Suprapubic skin (tissue), 4 donors: ENCODE measurements around the gene HIVEP1. TPM values are rescaled to one million over a fixed set of nuclear protein-coding genes. Genes with fewer than 3 reads are reported as not detected.

Experiments used
- DNase-seq, 2 donors: peaks; one replicate each; pipeline ENCODE4 v3.0.0-alpha.2; 2019; ENCODE audit warnings: low spot score in 2 of 2
- H3K27ac ChIP-seq: fragments of 200-600 bp; sonication (generic); one replicate; pipeline ENCODE4 v1.5.1; 2019
- H3K27me3 ChIP-seq: fragments of 200-600 bp; sonication (generic); one replicate; pipeline ENCODE4 v1.5.1; 2019
- H3K36me3 ChIP-seq: fragments of 200-600 bp; sonication (generic); one replicate; pipeline ENCODE4 v1.5.1; 2019
- H3K4me1 ChIP-seq: fragments of 200-600 bp; sonication (generic); one replicate; pipeline ENCODE4 v1.5.1; 2019
- H3K4me3 ChIP-seq: fragments of 200-600 bp; sonication (generic); one replicate; pipeline ENCODE4 v1.5.1; 2019; ENCODE audit warnings: mild to moderate bottlenecking
- H3K9me3 ChIP-seq: fragments of 200-600 bp; sonication (generic); one replicate; pipeline ENCODE4 v1.5.1; 2019
- EP300 ChIP-seq: sonication (generic); formaldehyde crosslinking; IDR thresholded peaks from one replicate; pipeline ENCODE4 v1.6.1; 2017; ENCODE audit warnings: antibody characterized with exemption
- POLR2A ChIP-seq, 2 donors: fragments of 450-650 bp; IDR thresholded peaks; one replicate each; pipeline ENCODE4 v1.6.1; 2017; ENCODE audit warnings: antibody characterized with exemption in 2 of 2, mild to moderate bottlenecking in 2 of 2, moderate library complexity in 2 of 2
- POLR2AphosphoS5 ChIP-seq, 3 donors: sonication (generic); formaldehyde crosslinking; IDR thresholded peaks; one replicate each; pipeline ENCODE4 v1.6.1; 2017; ENCODE audit warnings: antibody characterized with exemption in 3 of 3
- WGBS: methylation state at CpG from one replicate; pipeline ENCODE4 v1.1.5; 2018; 5-methylcytosine and 5-hydroxymethylcytosine counted together
- total RNA-seq, 4 donors: library from RNA; depleted of rRNA; stranded (reverse); fragments of >200 nt; gene quantifications; one replicate each; pipeline ENCODE4 v1.1.0, GENCODE V29; 2016
- TF ChIP-seq, protein P1 (sequence below), 2 donors: fragments of 200-600 bp in 1 of 2; fragments of 450-650 bp in 1 of 2; sonication (generic) in 1 of 2; IDR thresholded peaks; one replicate each; pipeline ENCODE4 v1.5.1; 2016 to 2019; ENCODE audit warnings: antibody characterized with exemption in 2 of 2, mild to moderate bottlenecking in 1 of 2, moderate library complexity in 1 of 2

HIVEP1 gene
- total RNA-seq, 4 donors from 2014 or later, result 37.9 to 48.4 (median 43.9) TPM

DNA sequence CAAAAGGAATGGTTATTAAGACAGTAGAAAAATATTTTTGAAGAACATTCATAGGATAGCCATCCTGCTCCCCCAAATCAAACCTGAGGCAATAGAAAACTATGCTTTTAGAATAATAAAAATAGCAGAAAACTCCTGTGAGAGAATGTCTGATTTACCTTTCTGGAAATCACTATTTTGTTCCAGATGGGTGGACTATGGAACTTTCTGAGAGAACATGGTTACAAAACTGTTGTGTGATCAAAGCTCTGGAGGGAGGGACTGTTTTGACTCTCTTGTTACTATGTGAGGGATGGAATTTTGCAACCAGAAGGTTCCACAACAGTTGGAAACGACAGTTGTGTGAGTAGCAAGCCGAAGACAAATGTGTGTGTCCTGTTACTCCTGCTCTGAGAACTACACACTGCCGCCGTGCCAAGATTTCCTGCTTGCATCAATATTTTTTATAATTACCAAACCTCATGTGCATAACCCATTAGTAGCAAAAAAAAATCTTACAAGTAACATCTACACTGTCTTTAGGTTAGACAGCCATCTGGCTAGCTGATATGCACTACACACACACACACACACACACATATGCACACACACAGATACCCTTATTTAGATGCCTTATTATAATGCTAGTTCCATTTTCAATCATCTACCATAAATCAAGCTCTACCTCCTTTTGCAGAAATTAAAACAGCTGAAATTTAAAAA lies 11.0 kb upstream of the HIVEP1 start:
- peak in 1 of 2 donors; percentile 81 for DNase-seq
- 33% methylated on average over 4 of the region's 4 CpGs for WGBS
- no peak overlapping the region for H3K4me3 ChIP-seq
- TF ChIP-seq POLR2A (IDR thresholded peaks at IDR 0.05) (no peak), POLR2AphosphoS5 (IDR thresholded peaks at IDR 0.05) (peak in 2 of 3 donors; percentile 51 to 72)
- peaks cover 14% of the 10 kb centered on the region for H3K4me1 ChIP-seq
- H3K36me3 ChIP-seq, result no peaks in the 10 kb centered on the region
- H3K27ac ChIP-seq, result peak overlapping the region; percentile 50
- no peaks in the 10 kb centered on the region for H3K27me3 ChIP-seq
- no peaks in the 10 kb centered on the region for H3K9me3 ChIP-seq

- no peak for DNase-seq
- WGBS, result 69% methylated on average over 6 of the region's 6 CpGs
- Histone ChIP-seq H3K4me3 (no peak overlapping the region), H3K9me3 (no peaks in the 10 kb centered on the region), H3K36me3 (no peaks in the 10 kb centered on the region), H3K4me1 (peaks cover 14% of the 10 kb centered on the region), H3K27me3 (no peaks in the 10 kb centered on the region), H3K27ac (no peak overlapping the region)
- TF ChIP-seq, protein P1, sequence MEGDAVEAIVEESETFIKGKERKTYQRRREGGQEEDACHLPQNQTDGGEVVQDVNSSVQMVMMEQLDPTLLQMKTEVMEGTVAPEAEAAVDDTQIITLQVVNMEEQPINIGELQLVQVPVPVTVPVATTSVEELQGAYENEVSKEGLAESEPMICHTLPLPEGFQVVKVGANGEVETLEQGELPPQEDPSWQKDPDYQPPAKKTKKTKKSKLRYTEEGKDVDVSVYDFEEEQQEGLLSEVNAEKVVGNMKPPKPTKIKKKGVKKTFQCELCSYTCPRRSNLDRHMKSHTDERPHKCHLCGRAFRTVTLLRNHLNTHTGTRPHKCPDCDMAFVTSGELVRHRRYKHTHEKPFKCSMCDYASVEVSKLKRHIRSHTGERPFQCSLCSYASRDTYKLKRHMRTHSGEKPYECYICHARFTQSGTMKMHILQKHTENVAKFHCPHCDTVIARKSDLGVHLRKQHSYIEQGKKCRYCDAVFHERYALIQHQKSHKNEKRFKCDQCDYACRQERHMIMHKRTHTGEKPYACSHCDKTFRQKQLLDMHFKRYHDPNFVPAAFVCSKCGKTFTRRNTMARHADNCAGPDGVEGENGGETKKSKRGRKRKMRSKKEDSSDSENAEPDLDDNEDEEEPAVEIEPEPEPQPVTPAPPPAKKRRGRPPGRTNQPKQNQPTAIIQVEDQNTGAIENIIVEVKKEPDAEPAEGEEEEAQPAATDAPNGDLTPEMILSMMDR (IDR thresholded peaks at IDR 0.05), result no peak
- TF ChIP-seq EP300, result no peak
- no peak for TF ChIP-seq POLR2AphosphoS5 (IDR thresholded peaks at IDR 0.05)
- TF ChIP-seq POLR2A (IDR thresholded peaks at IDR 0.05), result no peak
These were observed 10.2 kb upstream of the HIVEP1 start for GRCh38 chr6:12001706-12002435.

DNA sequence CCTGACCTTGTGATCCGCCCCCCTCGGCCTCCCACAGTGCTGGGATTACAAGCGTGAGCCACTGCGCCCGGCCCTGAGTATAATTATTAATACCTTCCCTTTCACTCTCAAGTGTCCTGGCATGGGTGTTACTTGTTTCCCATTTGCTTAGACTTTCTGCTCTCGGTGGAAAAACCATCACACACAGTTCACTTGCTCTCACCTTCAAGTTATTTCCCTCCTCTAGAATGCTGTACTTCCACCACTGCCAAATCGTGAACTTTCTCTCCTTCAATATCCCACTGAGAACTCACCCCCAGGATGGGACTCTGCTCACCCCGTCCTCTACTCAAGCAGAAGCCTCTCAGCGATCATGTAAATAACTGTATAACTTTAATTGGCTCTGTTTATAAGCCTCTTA lies 4.6 kb upstream of the HIVEP1 start:
- TF ChIP-seq POLR2AphosphoS5 (IDR thresholded peaks at IDR 0.05), result no peak
- TF ChIP-seq, protein P1 (IDR thresholded peaks at IDR 0.05), result no peak
- TF ChIP-seq EP300, result no peak
- no peak for TF ChIP-seq POLR2A (IDR thresholded peaks at IDR 0.05)

DNA sequence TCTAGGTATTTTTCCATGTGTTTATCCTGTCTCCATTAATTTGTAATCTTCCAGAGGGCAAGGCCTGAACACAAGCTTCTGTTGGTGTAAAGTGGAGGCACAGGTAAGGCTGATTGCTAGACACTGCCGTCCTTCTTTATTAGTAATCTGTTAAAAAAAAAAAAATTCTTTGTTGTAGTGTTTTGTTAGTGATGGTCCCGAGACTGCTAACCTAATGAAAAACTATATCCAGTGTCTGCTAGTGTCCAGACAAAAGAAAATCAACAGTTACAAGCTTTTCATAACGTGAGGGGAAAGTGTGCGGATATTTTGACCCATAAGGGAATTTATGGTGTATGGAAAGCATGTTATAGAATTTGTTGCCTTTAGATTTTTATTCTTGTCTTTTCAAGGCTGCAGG lies 4.2 kb upstream of the HIVEP1 start:
- Histone ChIP-seq H3K4me3 (peak overlapping the region; percentile 76), H3K36me3 (no peaks in the 10 kb centered on the region), H3K9me3 (no peaks in the 10 kb centered on the region), H3K4me1 (peaks cover 30% of the 10 kb centered on the region), H3K27ac (peak overlapping the region; percentile 99), H3K27me3 (no peaks in the 10 kb centered on the region)
- TF ChIP-seq POLR2AphosphoS5 (IDR thresholded peaks at IDR 0.05), result no peak
- no peak for TF ChIP-seq EP300
- TF ChIP-seq POLR2A (IDR thresholded peaks at IDR 0.05), result no peak
- TF ChIP-seq, protein P1 (IDR thresholded peaks at IDR 0.05), result no peak
- 30% methylated on average over 4 of the region's 4 CpGs for WGBS
- DNase-seq, result no peak

More for the DNA sequence above, 4.6 kb upstream of the HIVEP1 start:
- DNase-seq, result no peak
- H3K4me1 ChIP-seq, result peaks cover 30% of the 10 kb centered on the region
- no peaks in the 10 kb centered on the region for H3K36me3 ChIP-seq
- H3K9me3 ChIP-seq, result no peaks in the 10 kb centered on the region
- 59% methylated on average over 9 of the region's 9 CpGs for WGBS
- H3K27me3 ChIP-seq, result no peaks in the 10 kb centered on the region
- H3K27ac ChIP-seq, result peak overlapping the region; percentile 99
- no peak overlapping the region for H3K4me3 ChIP-seq

DNA sequence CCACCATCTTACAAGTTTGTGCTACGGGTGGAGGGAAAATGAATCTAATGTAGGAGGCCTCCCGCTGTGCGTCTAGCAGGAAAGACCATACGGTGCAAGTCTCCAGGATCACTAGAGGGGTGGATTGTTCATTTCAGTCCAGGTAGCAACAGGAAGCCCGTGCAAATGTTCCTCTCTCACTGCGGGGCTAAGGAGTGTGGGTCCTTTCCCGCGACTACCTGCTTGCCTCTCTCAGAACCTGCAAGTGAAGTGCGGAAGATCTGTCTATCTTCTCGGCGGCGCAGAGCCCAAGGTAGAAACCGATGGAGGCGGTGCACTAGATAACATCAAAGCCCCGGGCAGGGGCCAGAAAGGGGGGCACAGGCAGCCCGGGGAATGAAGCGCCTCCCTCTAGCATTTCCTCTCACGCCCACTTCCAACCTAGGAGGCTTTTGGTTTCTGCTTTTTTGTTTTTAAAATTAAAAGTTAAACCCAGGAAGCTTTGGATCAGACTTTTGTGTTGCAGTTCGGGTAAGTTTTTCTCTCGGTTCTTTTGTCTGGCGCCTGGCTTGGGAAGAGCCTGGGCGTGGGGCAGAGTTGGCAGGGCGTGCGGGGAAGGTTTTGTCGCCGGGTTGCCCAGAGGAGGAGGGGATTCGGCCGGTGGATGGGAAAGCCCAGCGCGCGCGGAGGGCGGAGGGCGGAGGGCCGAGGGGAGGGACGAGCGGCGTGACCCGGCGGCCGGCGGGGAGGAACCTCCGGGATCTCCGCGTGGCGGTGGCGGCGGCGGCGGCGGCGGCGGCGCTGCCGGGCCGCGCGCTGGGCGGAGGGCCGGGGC lies 3.5 kb upstream of the HIVEP1 start:
- peak in 1 of 3 donors; percentile 70 for TF ChIP-seq POLR2AphosphoS5 (IDR thresholded peaks at IDR 0.05)
- TF ChIP-seq, protein P1 (IDR thresholded peaks at IDR 0.05), result no peak
- H3K4me3 ChIP-seq, result peak overlapping the region; percentile 76
- H3K36me3 ChIP-seq, result no peaks in the 10 kb centered on the region
- peaks cover 34% of the 10 kb centered on the region for H3K4me1 ChIP-seq
- peak overlapping the region; percentile 99 for H3K27ac ChIP-seq
- H3K9me3 ChIP-seq, result no peaks in the 10 kb centered on the region
- no peaks in the 10 kb centered on the region for H3K27me3 ChIP-seq
- WGBS, result under 1% methylated on average over 32 of the region's 60 CpGs
- DNase-seq, result peak; percentile 91 to 93
